ENCODE data around the gene TANC1. TPM values are rescaled to one million over a fixed set of nuclear protein-coding genes. Genes with fewer than 3 reads are reported as not detected.

Gene TANC1
- polyA plus RNA-seq, 1 donor from 2014 or later: 0.37 TPM

- no peaks in the 10 kb centered on the region for H3F3A ChIP-seq (ENCODE audit: insufficient read depth, low read length, poor library complexity, severe bottlenecking)
- H3K4me2 ChIP-seq (ENCODE audit: low read length): no peak overlapping the region
- TF ChIP-seq TAF1 (IDR thresholded peaks at IDR 0.05; ENCODE audit: low read depth) (no peak), MXI1 (conservative IDR thresholded peaks at IDR 0.05; ENCODE audit: poor library complexity, severe bottlenecking) (no peak), RAD21 (conservative IDR thresholded peaks at IDR 0.05) (no peak), CTCF (IDR thresholded peaks at IDR 0.05; ENCODE audit: poor library complexity, severe bottlenecking) (no peak), POLR2AphosphoS5 (IDR thresholded peaks at IDR 0.05) (no peak), REST (IDR thresholded peaks at IDR 0.05; ENCODE audit: borderline replicate concordance) (no peak), SMC3 (conservative IDR thresholded peaks at IDR 0.05; ENCODE audit: poor library complexity) (no peak), EZH2 (IDR thresholded peaks at IDR 0.05; ENCODE audit: borderline replicate concordance, insufficient read depth, low read length, poor library complexity, severe bottlenecking) (no peak)
- no peak overlapping the region for H3K27ac ChIP-seq (ENCODE audit: low read length)
- H3K79me2 ChIP-seq (replicated peaks; ENCODE audit: insufficient read depth, low read length): no peaks in the 10 kb centered on the region
- no peaks in the 10 kb centered on the region for H3K9me3 ChIP-seq (ENCODE audit: low read length)
- H3K27me3 ChIP-seq (ENCODE audit: insufficient read depth, low read depth, low read length): no peaks in the 10 kb centered on the region
- H4K20me1 ChIP-seq (ENCODE audit: insufficient read depth): no peaks in the 10 kb centered on the region
- no peaks in the 10 kb centered on the region for H3K36me3 ChIP-seq (ENCODE audit: insufficient read depth, low read length)
- no peak overlapping the region for H3K4me3 ChIP-seq (ENCODE audit: low read length)
- no peaks in the 10 kb centered on the region for H3K9me2 ChIP-seq (ENCODE audit: insufficient read depth, low read length)
- no peak overlapping the region for H3K9ac ChIP-seq (ENCODE audit: low read length)
- no peak overlapping the region for H2AFZ ChIP-seq (ENCODE audit: low read depth, low read length)
Measured at GRCh38 chr2:159192371-159192918, 224.0 kb downstream of the TANC1 start.

GRCh38 chr2:159193791-159194190 is 225.4 kb downstream of the TANC1 start:
- no peaks in the 10 kb centered on the region for H4K20me1 ChIP-seq (ENCODE audit: insufficient read depth)
- H3K36me3 ChIP-seq (ENCODE audit: insufficient read depth, low read length): no peaks in the 10 kb centered on the region
- no peak overlapping the region for H3K27ac ChIP-seq (ENCODE audit: low read length)
- no peaks in the 10 kb centered on the region for H3K9me3 ChIP-seq (ENCODE audit: low read length)
- no peak for TF ChIP-seq EZH2 (IDR thresholded peaks at IDR 0.05; ENCODE audit: borderline replicate concordance, insufficient read depth, low read length, poor library complexity, severe bottlenecking)
- no peak for TF ChIP-seq RAD21 (conservative IDR thresholded peaks at IDR 0.05)
- TF ChIP-seq CTCF (IDR thresholded peaks at IDR 0.05; ENCODE audit: poor library complexity, severe bottlenecking): no peak
- TF ChIP-seq TAF1 (IDR thresholded peaks at IDR 0.05; ENCODE audit: low read depth): no peak
- no peak for TF ChIP-seq MXI1 (conservative IDR thresholded peaks at IDR 0.05; ENCODE audit: poor library complexity, severe bottlenecking)
- TF ChIP-seq POLR2AphosphoS5 (IDR thresholded peaks at IDR 0.05): no peak
- no peak for TF ChIP-seq EP300 (conservative IDR thresholded peaks at IDR 0.05; ENCODE audit: poor library complexity, severe bottlenecking)
- TF ChIP-seq REST (IDR thresholded peaks at IDR 0.05; ENCODE audit: borderline replicate concordance): no peak
- TF ChIP-seq SMC3 (conservative IDR thresholded peaks at IDR 0.05; ENCODE audit: poor library complexity): no peak
- no peak overlapping the region for H3K4me2 ChIP-seq (ENCODE audit: low read length)
- no peak overlapping the region for H3K9ac ChIP-seq (ENCODE audit: low read length)
- H3K9me2 ChIP-seq (ENCODE audit: insufficient read depth, low read length): no peaks in the 10 kb centered on the region
- no peaks in the 10 kb centered on the region for H3K27me3 ChIP-seq (ENCODE audit: insufficient read depth, low read depth, low read length)
- no peak overlapping the region for H2AFZ ChIP-seq (ENCODE audit: low read depth, low read length)
- H3F3A ChIP-seq (ENCODE audit: insufficient read depth, low read length, poor library complexity, severe bottlenecking): no peaks in the 10 kb centered on the region
- H3K4me3 ChIP-seq (ENCODE audit: low read length): no peak overlapping the region
- H3K79me2 ChIP-seq (replicated peaks; ENCODE audit: insufficient read depth, low read length): no peaks in the 10 kb centered on the region

Measured in neural cell (in vitro differentiated cells).